Erythroblast (primary cell): ENCODE measurements around the gene ERP27.

Source experiments
- GATA1 ChIP-seq: IDR thresholded peaks from 2 replicates; pipeline ENCODE4 v1.6.1; 2011; ENCODE audit warnings: low read depth, mild to moderate bottlenecking, control low read depth, low read length, moderate library complexity
- POLR2A ChIP-seq: IDR thresholded peaks from 2 replicates; pipeline ENCODE4 v1.6.1; 2011; ENCODE audit warnings: mild to moderate bottlenecking, low read length

GRCh38 chr12:14919455-14919854 is 18.9 kb downstream of the ERP27 start:
- no peak for TF ChIP-seq POLR2A
- TF ChIP-seq GATA1, result no peak
